ENCODE measurements around the gene FOLR1. TPM values are rescaled to one million over a fixed set of nuclear protein-coding genes. Genes with fewer than 3 reads are reported as not detected.

The FOLR1 gene
- total RNA-seq, 4 donors from 2014 or later = 0.40 to 1.0 TPM; not detected in 2

DNA sequence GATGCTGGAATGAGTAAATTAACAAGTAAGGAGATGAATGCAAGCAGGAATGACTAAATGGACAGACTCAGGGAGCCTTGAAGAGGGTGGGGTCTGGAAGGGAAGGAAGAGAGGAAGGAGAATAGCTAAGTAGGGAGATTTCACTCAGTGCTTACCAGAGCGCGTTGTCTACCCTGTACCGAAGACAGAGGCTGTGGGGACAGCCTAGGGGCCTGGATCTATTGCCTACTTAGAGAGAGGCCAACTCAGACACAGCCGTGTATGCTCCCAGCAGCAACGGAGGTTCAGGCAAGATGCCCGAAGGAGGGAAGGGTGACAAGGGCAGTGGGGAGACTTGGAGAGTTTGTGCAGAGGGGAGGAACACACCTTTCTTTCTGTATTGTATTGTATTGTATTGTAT is 24.7 kb downstream of the FOLR1 start, which contains the start of gene FOLR2:
Gene FOLR2, plus strand, starts transcription at position 157 of the 400 bp plus-strand sequence. CDS start 1,791 bp downstream, outside the sequence.
- 73% methylated on average over 6 of the region's 6 CpGs for WGBS
- H3K4me3 ChIP-seq = peak within 1 kb of the TSS; percentile 5 to 38 (median 22)
- intact Hi-C loops (cut with DNase I) = no loop called here
- TF ChIP-seq POLR2AphosphoS5 (IDR thresholded peaks at IDR 0.05) = no peak
- TF ChIP-seq, protein P1, sequence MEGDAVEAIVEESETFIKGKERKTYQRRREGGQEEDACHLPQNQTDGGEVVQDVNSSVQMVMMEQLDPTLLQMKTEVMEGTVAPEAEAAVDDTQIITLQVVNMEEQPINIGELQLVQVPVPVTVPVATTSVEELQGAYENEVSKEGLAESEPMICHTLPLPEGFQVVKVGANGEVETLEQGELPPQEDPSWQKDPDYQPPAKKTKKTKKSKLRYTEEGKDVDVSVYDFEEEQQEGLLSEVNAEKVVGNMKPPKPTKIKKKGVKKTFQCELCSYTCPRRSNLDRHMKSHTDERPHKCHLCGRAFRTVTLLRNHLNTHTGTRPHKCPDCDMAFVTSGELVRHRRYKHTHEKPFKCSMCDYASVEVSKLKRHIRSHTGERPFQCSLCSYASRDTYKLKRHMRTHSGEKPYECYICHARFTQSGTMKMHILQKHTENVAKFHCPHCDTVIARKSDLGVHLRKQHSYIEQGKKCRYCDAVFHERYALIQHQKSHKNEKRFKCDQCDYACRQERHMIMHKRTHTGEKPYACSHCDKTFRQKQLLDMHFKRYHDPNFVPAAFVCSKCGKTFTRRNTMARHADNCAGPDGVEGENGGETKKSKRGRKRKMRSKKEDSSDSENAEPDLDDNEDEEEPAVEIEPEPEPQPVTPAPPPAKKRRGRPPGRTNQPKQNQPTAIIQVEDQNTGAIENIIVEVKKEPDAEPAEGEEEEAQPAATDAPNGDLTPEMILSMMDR (IDR thresholded peaks at IDR 0.05) = no peak
- no peak for TF ChIP-seq EP300 (IDR thresholded peaks at IDR 0.05)
- TF ChIP-seq POLR2A (IDR thresholded peaks at IDR 0.05; ENCODE audit: low read depth) = no peak
- H3K27me3 ChIP-seq = peaks cover 0 to 6% (median 0%) of the 10 kb centered on the region in 4 donors
- no peaks in the 10 kb centered on the region for H3K9me3 ChIP-seq
- H3K36me3 ChIP-seq = no peaks in the 10 kb centered on the region
- DNase-seq (ENCODE audit: extremely low spot score) = no peak
- H3K4me1 ChIP-seq = peaks cover 0 to 1% (median under 1%) of the 10 kb centered on the region in 4 donors
- H3K27ac ChIP-seq (replicated peaks in 1 of 4) = peak within 1 kb of the TSS in 1 of 4 donors; percentile 11

DNA sequence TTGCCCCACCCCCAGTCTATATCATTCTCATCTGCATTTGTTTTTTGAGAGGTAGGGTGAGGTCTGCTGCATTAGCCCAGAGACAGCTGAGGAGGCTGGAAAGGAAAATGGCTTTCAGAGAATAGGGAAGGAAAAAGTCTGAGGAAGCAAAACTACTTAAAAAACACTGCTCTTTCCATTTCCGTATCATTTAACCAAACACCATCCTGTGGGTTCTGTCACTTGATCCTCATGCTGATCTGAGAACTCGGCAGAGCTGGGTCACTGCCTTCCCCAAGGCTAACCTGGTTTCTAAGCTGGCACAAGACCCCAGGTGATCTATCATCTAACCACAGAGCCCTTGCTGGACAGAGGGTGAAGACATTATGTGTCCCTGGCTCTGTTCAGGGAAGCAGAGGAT is 25.9 kb downstream of the FOLR1 start:
- no peaks in the 10 kb centered on the region for H3K36me3 ChIP-seq
- H3K4me3 ChIP-seq = peak overlapping the region in 1 of 4 donors; percentile 25
- no peak for DNase-seq (ENCODE audit: extremely low spot score)
- WGBS = 17% methylated on average over 2 of the region's 2 CpGs
- TF ChIP-seq POLR2A (IDR thresholded peaks at IDR 0.05; ENCODE audit: low read depth) (no peak), POLR2AphosphoS5 (IDR thresholded peaks at IDR 0.05) (no peak), EP300 (IDR thresholded peaks at IDR 0.05) (no peak)
- TF ChIP-seq, protein P1 (IDR thresholded peaks at IDR 0.05) = no peak
- no peaks in the 10 kb centered on the region for H3K9me3 ChIP-seq
- peaks cover 7 to 13% (median 11%) of the 10 kb centered on the region in 4 donors for H3K4me1 ChIP-seq
- H3K27me3 ChIP-seq = peaks cover 0 to 6% (median 0%) of the 10 kb centered on the region in 4 donors
- H3K27ac ChIP-seq (replicated peaks in 1 of 4) = peak overlapping the region in 1 of 4 donors; percentile 11
- intact Hi-C loops (cut with DNase I) = no loop called here

DNA sequence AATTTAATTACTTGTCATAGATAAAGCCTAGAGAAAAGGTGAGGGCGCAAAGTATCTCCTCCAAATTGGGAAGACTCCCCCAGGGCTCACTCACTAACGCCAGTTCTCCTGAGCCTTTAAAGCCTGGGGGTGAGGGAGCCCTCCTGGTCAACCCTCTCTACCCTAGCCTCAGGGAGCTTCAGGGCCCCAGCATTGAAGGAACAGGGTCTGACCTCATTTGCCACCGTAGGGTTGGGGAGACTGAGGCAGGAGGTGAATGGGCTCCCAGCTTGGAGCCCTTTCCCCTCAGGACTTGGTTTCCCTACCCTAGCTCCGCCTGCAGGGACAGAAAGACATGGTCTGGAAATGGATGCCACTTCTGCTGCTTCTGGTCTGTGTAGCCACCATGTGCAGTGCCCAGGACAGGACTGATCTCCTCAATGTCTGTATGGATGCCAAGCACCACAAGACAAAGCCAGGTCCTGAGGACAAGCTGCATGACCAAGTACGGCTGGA is 26.4 kb downstream of the FOLR1 start:
- Histone ChIP-seq H3K4me3 (no peak overlapping the region), H3K27ac (replicated peaks in 1 of 4) (no peak overlapping the region), H3K27me3 (peaks cover 0 to 6% (median 0%) of the 10 kb centered on the region in 4 donors), H3K36me3 (no peaks in the 10 kb centered on the region), H3K4me1 (peaks cover 7 to 13% (median 11%) of the 10 kb centered on the region in 4 donors), H3K9me3 (no peaks in the 10 kb centered on the region)
- WGBS = 82% methylated on average over 4 of the region's 5 CpGs
- DNase-seq (ENCODE audit: extremely low spot score) = no peak
- intact Hi-C loops (cut with DNase I) = no loop called here
- no peak for TF ChIP-seq POLR2A (IDR thresholded peaks at IDR 0.05; ENCODE audit: low read depth)
- TF ChIP-seq EP300 (IDR thresholded peaks at IDR 0.05) = no peak
- no peak for TF ChIP-seq POLR2AphosphoS5 (IDR thresholded peaks at IDR 0.05)
- TF ChIP-seq, protein P1 (IDR thresholded peaks at IDR 0.05) = no peak

DNA sequence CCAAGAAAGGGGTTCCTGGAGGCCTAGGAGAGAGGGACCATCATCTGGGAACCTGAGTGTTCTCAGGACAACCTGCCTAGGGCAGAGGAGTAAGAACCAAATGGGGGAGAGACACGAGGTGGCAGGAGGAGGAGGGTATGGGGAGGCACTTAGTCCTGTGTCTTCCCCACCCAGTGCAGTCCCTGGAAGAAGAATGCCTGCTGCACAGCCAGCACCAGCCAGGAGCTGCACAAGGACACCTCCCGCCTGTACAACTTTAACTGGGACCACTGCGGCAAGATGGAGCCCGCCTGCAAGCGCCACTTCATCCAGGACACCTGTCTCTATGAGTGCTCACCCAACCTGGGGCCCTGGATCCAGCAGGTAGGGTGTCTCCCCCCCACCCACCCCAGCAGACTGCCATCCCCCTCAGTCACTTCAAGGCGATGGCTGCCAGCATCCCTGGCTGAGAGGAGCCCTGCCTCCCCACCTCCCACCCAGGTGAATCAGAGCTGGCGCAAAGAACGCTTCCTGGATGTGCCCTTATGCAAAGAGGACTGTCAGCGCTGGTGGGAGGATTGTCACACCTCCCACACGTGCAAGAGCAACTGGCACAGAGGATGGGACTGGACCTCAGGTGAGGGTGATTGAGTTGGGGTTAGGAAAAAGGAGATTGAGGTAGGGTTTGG is 28.9 kb downstream of the FOLR1 start:
- 89% methylated on average over 8 of the region's 10 CpGs for WGBS
- intact Hi-C loops (cut with DNase I) = loop anchor here (5.0 to 10.0 kb wide), 2 partner anchors 196 to 211 kb away; partner anchors contain the start of gene CLPB

More for the DNA sequence above, 28.9 kb downstream of the FOLR1 start:
- DNase-seq (ENCODE audit: extremely low spot score) = peak; percentile 88
- Histone ChIP-seq H3K27me3 (peaks cover 0 to 6% (median 0%) of the 10 kb centered on the region in 4 donors), H3K4me3 (no peak overlapping the region), H3K9me3 (no peaks in the 10 kb centered on the region), H3K27ac (replicated peaks in 1 of 4) (no peak overlapping the region), H3K4me1 (peaks cover 14 to 23% (median 20%) of the 10 kb centered on the region in 4 donors), H3K36me3 (no peaks in the 10 kb centered on the region)
- TF ChIP-seq EP300 (IDR thresholded peaks at IDR 0.05) (no peak), POLR2A (IDR thresholded peaks at IDR 0.05; ENCODE audit: low read depth) (no peak), POLR2AphosphoS5 (IDR thresholded peaks at IDR 0.05) (no peak)
- TF ChIP-seq, protein P1 (IDR thresholded peaks at IDR 0.05) = no peak

All from esophagus muscularis mucosa (tissue), 4 donors.